Measurements from ENCODE around the gene WDR1.

- TF ChIP-seq CTCF (conservative IDR thresholded peaks at IDR 0.05; ENCODE audit: low read length) (no peak), EZH2phosphoT487 (IDR thresholded peaks at IDR 0.05; ENCODE audit: borderline replicate concordance, low read depth, low read length) (no peak)
Measured at GRCh38 chr4:10144966-10145365, 28.4 kb upstream of the WDR1 start.
